ENCODE measurements around the gene FOXD4L6. TPM values are rescaled to one million over a fixed set of nuclear protein-coding genes. Genes with fewer than 3 reads are reported as not detected.
"Not testable (repeated sequence)": the region's sequence is repeated elsewhere in the genome, so short reads cannot be mapped to it uniquely, and the experiment has no call there.

FOXD4L6 gene
- total RNA-seq, 1 donor from 2014 or later = under 0.01 TPM

DNA sequence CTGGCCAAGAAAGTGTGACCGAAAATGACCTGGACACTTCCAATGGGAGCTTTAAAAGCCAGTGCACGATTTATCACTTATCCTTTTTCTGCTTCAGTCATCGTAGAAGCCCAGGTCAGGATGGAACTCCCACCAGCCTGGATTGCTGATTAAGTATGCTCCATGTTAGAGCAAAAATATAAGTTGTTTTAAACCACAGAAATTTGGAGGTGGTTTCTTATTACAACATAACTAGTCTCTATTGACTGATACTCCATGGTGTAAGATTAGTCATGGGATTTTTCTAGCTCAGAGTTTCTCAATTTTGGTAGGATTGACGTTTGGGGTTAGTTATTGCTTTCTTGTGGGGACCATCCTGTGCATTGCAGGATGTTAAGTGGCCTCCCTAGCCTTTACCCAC lies 29.7 kb downstream of the FOXD4L6 start:
- not testable (repeated sequence) for DNase-seq

DNA sequence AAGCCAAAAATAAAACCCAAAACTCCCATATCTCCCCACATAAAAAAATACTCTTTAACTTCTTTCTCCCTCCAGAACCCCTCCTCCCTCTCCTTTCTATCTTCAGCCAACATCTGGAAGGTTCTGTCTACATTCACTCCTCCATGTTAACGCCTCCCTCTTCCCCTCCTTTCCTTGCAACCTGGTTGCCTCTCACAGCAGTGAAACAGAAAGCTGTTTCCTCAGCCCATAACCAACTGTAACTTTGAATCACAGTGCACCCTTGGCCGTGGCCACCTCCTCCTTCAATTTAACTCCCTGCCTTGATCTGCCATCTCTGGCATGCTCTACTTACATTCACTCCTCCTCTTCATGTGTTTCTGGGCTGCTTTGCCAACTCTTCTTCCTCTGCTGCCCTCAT lies 33.4 kb downstream of the FOXD4L6 start:
- DNase-seq = not testable (repeated sequence)

DNA sequence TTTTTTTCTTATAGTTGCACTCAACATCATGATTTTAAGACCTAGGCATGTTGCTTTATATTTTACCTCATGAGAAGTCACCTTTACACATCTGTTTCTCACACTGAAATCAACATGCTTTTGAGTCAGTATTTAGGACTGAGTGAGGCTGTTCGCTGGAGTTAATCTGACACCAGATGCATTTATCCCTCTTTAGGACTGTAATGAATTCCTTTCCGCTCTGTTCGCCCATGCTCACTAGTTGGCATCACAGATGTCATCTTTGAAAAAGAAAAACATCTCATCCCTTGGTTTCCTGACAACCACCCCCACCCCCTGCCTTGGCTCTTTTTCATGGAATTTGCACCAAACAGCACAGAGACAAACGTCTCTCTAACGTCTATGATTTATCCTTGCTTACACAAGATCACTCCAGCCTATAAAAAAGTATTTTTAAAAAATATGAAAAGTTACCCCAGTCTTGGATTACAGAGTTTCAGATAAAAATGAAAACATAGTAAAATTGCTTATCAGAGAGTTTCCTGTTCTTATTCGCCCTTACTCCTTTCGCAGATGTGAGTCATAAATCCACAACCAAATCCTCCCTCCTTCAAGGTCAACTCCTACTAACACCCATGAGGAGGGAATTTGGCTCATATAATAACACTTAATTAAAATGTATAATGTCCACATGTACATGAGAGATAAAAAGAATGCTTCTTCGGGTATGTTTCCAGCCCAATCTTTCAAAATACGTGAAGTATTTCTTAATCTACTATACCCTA lies 34.3 kb downstream of the FOXD4L6 start:
- DNase-seq = not testable (repeated sequence)

DNA sequence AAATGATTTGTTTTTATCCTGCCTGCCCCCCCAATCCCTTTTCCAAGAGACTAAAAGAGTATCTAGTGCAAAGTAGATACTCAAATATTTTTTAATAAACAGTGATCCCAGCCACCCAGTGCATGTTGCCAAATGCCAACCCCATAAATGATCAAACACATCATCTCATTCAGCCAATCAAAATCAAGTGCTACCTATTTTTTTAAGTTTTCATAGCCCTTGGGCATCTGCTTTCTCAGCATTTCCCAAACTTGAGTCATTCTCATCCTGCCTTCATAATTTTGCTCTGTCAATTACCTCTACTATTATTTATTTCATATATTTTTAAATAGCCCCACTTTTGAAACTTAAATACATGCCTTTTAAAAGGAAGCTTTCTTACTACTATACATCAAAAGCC lies 37.6 kb downstream of the FOXD4L6 start:
- not testable (repeated sequence) for DNase-seq

DNA sequence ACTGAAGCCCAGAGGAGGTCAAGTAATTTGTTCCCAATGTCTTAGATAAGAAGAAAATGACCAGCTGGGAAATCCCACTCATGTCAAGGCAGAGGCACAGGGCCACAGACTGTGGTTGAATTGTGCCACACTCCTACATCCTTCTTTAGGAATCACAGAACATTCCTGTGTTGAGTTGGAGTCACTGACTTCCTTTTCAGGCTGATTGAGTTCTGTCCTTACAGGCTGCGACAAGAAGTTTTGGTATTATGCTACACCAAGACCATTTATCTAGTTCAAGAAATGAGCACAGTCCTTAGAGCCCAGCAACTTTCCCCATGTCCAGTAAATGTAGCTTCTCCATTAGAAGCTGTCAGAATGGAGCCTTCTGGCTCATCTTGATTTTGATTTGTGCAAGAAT lies 38.1 kb downstream of the FOXD4L6 start:
- DNase-seq = not testable (repeated sequence)

DNA sequence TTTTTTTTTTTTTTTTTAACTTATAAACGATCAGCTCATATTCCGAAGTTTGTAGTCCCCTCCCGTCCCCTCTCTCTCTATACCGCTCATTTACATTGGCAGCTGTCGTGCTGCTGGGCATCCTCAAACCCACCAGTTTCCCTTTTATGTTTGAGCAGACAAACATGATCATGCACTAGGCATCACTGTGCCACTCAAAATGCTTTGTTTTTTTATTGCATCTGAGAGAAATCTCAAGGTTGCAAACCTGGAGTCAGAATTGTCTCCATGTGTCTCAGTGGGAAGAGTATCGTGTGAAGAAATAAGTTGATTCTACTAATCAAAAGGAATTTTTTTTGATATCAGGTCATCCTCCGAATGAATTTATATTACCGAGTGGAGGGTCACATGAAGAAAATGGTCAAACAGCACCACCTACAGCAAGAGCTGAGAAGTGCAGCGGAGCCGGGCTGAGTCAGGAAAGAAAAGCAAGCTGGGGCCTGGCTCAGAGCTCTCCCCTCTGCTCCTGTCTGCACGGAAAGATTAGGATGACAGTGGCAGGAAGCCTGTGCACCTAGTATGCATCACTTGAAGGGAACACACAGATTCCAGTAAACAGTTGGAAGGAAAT lies 39.9 kb downstream of the FOXD4L6 start:
- not testable (repeated sequence) for DNase-seq

DNA sequence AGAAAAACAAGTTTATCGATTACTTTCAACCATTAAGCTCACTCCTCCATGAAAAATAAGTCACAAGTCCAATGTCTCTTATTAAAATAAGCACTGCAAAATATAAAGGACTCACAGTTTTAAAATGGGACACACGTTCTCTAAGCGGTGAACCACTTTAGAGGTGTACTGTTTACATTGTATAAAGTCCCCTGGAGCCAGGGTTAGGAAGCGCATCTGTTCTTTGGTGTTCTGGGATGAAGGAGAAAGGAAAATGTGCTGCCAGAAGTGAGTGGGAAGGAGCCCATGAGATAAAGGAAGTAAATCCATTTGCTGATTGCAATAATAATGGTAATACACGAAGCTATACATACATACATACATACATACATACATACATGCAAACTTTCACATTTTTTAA lies 40.6 kb downstream of the FOXD4L6 start:
- not testable (repeated sequence) for DNase-seq

DNA sequence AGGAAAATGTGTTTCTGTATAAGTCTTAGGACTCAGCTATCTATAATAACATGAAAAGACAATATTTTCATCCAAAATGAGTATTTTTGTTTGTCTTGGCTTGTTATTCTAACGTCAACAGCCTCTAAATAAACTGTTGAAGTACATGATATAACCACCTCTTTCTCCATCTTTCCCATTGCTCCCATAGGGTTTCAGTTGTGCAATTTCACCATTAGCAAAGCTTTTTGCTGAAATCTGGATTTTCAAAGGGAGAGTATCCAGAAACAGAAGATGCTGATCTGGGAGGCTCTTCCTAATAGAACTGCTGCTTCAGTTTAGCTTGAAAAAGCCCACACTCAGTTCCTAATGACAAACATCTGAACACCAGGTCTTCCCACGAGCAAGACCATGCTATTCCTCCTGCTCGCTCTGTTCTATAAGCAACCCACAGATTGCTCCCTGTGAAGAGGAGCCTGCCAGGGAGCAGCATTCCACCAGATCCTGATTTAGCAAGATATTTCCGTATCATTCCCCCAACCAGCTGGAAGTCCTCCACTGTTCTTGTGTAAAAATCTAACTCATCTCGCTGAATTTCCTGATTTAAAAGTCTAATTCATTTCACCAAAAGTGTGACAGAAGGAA lies 41.2 kb downstream of the FOXD4L6 start:
- DNase-seq = not testable (repeated sequence)

DNA sequence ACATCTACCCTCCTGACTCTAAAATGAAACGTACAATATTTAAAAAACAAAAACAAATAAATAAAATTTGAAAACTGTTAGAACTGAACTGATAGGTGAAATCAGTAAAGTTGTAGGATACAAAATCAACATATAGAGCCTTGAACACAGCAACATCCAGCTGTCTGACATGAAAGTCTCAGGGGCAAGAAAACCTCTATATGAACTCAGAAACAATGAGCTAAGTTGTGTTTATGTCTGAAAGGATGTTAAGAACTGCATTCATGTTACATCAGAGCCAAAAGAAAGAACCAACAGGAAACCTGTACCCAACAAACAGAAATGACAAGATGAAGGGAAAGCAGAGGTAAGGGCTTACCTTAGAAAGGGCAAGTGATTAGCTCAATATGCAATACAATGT lies 41.8 kb downstream of the FOXD4L6 start:
- not testable (repeated sequence) for DNase-seq

DNA sequence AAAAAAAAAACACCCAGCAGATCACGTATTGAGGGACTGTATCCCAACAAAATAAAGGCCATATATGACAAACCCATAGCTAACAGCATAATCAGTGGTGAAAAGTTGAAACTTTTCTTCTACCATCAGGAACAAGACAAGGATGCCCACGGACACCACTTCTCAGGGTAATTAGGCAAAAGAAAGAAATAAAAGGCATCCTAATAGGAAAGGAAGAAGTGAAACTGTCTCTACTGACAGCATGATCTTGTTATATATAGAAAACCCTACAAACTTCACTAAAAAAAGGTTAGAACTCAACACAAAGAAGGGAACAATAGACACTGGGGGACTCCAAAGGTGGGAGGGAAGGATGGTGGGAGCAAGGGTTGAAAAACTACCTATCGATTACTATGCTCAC lies 42.3 kb downstream of the FOXD4L6 start:
- DNase-seq = not testable (repeated sequence)

DNA sequence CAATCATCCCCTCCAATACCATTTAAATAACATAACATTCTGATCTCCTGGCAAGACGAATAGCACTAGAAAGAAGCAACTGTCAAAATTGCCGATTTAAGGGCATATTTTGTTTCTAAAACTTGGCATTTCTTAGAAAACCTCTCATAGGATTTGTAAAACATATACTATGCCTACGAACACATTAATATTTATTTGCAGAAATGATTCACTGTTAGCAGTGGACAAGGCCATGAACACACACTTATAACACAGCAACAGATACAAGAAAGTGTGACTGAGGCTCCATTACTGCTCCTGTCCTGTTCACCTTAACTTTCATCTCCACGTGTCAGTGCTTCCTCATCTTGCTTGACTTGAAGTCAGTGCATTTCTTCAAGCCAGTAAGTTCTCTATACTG lies 46.1 kb downstream of the FOXD4L6 start:
- DNase-seq = not testable (repeated sequence)

DNA sequence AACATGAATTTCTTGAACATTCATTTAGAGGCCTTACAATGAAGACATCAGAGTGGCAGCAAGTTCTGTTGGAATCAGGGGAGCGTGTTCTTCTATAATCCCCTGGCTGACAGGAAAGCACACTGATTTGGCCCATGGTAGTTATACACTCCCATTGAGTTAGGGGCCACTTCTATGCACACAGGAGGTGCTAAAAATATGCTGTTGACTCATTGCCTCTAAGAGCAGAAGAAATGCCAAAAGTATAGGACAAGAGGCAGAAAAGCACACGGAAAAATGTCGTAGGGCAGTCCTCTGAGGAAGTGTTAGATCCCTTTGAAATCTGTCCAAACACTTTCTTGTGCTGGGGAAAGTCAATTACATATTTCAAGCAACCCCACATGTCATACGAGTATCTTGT lies 49.0 kb downstream of the FOXD4L6 start:
- DNase-seq = peak; percentile 3

DNA sequence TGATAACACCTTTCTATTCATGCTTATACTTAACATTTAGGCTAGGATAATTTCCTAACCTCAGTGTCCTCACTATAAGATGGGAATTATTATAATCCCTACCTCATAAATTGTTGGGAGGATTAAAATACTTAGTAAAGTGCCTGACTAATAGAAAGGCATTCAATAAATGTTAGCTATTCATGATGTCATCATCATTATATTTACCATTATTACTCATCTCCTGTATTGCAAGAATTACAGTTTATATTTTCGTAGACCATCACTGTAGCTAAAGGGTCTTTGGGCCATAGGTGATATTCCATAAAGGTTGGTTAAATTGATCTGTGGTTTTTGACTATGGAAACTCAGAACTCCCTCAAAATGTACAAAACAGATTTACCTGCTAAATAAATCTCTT lies 50.9 kb downstream of the FOXD4L6 start:
- DNase-seq = peak; percentile 24

Other genes starting within 250 kb of the FOXD4L6 start
- gene ZNG1F, start 60.6 kb upstream of the FOXD4L6 start, total RNA-seq = 3.4 and 6.4 TPM in 2 replicates

All from dermis blood vessel endothelial cell (primary cell).